ENCODE measurements around the gene ITGB5. TPM values are rescaled to one million over a fixed set of nuclear protein-coding genes. Genes with fewer than 3 reads are reported as not detected.

The ITGB5 gene
- total RNA-seq, 4 donors from 2014 or later = 114 to 217 (median 193) TPM

- 79 to 81% methylated on average over 7 of the region's 7 CpGs for WGBS, 2 donors
- H3K36me3 ChIP-seq = peaks cover 0 to 7% (median 0%) of the 10 kb centered on the region in 3 donors
- H3K9me3 ChIP-seq = no peaks in the 10 kb centered on the region
- no peaks in the 10 kb centered on the region for H3K27me3 ChIP-seq
- TF ChIP-seq POLR2A (IDR thresholded peaks at IDR 0.05) (no peak), CTCF (IDR thresholded peaks at IDR 0.05) (no peak), EP300 (IDR thresholded peaks at IDR 0.05) (no peak)
- DNase-seq (ENCODE audit: low spot score in 2 of 2) = no peak
- H3K4me1 ChIP-seq = peaks cover 0 to 74% (median 32%) of the 10 kb centered on the region in 4 donors
- peak overlapping the region; percentile 75 to 91 (median 84) for H3K27ac ChIP-seq
- no peak overlapping the region for H3K4me3 ChIP-seq
Measured at GRCh38 chr3:124779116-124779515, 108.0 kb downstream of the ITGB5 start.

- no peak overlapping the region for H3K4me3 ChIP-seq
- 89 to 93% methylated on average over 5 of the region's 5 CpGs for WGBS, 2 donors
- H3K27ac ChIP-seq = peak overlapping the region in 1 of 4 donors; percentile 91
- no peaks in the 10 kb centered on the region for H3K27me3 ChIP-seq
- no peak for DNase-seq (ENCODE audit: low spot score in 2 of 2)
- H3K4me1 ChIP-seq = peaks cover 0 to 77% (median 33%) of the 10 kb centered on the region in 4 donors
- H3K9me3 ChIP-seq = no peaks in the 10 kb centered on the region
- H3K36me3 ChIP-seq = peaks cover 0 to 7% (median 0%) of the 10 kb centered on the region in 3 donors
- TF ChIP-seq EP300 (IDR thresholded peaks at IDR 0.05) = no peak
- TF ChIP-seq POLR2A (IDR thresholded peaks at IDR 0.05) = no peak
Measured at GRCh38 chr3:124777762-124778470, 109.2 kb downstream of the ITGB5 start.

- H3K36me3 ChIP-seq = peaks cover 0 to 7% (median 0%) of the 10 kb centered on the region in 3 donors
- WGBS, 2 donors = 94 to 100% methylated on average over 5 of the region's 5 CpGs
- no peaks in the 10 kb centered on the region for H3K27me3 ChIP-seq
- DNase-seq (ENCODE audit: low spot score in 2 of 2) = no peak
- H3K4me3 ChIP-seq = no peak overlapping the region
- H3K27ac ChIP-seq = no peak overlapping the region
- no peak for TF ChIP-seq EP300 (IDR thresholded peaks at IDR 0.05)
- TF ChIP-seq CTCF (IDR thresholded peaks at IDR 0.05) = no peak
- TF ChIP-seq POLR2A (IDR thresholded peaks at IDR 0.05) = no peak
- peaks cover 0 to 83% (median 42%) of the 10 kb centered on the region in 4 donors for H3K4me1 ChIP-seq
- H3K9me3 ChIP-seq = no peaks in the 10 kb centered on the region
Measured at GRCh38 chr3:124776856-124777255, 110.3 kb downstream of the ITGB5 start.

GRCh38 chr3:124775877-124776276 is 111.3 kb downstream of the ITGB5 start:
- DNase-seq (ENCODE audit: low spot score in 2 of 2) = no peak
- peaks cover 0 to 83% (median 44%) of the 10 kb centered on the region in 4 donors for H3K4me1 ChIP-seq
- TF ChIP-seq POLR2A (IDR thresholded peaks at IDR 0.05) = no peak
- TF ChIP-seq EP300 (IDR thresholded peaks at IDR 0.05) = no peak
- TF ChIP-seq CTCF (IDR thresholded peaks at IDR 0.05) = no peak
- no peaks in the 10 kb centered on the region for H3K9me3 ChIP-seq
- peaks cover 0 to 7% (median 0%) of the 10 kb centered on the region in 3 donors for H3K36me3 ChIP-seq
- peak overlapping the region in 2 of 4 donors; percentile 59 to 65 for H3K27ac ChIP-seq
- 67 to 73% methylated on average over 9 of the region's 9 CpGs for WGBS, 2 donors
- no peak overlapping the region for H3K4me3 ChIP-seq
- H3K27me3 ChIP-seq = no peaks in the 10 kb centered on the region

GRCh38 chr3:124774841-124775402 is 112.2 kb downstream of the ITGB5 start:
- 76 to 80% methylated on average over 7 of the region's 7 CpGs for WGBS, 2 donors
- Histone ChIP-seq H3K27ac (peak overlapping the region in 3 of 4 donors; percentile 19 to 74 (median 44)), H3K36me3 (peaks cover 0 to 7% (median 0%) of the 10 kb centered on the region in 3 donors), H3K4me3 (no peak overlapping the region), H3K9me3 (no peaks in the 10 kb centered on the region), H3K27me3 (no peaks in the 10 kb centered on the region), H3K4me1 (peaks cover 0 to 83% (median 44%) of the 10 kb centered on the region in 4 donors)
- DNase-seq (ENCODE audit: low spot score in 2 of 2) = no peak
- TF ChIP-seq POLR2A (IDR thresholded peaks at IDR 0.05) (no peak), EP300 (IDR thresholded peaks at IDR 0.05) (no peak), CTCF (IDR thresholded peaks at IDR 0.05) (no peak)
